Ishikawa (cell line): Measurements from ENCODE around the gene NETO2.

Source experiments
- CEBPB ChIP-seq: IDR thresholded peaks from 2 replicates; pipeline ENCODE4 v1.6.1; 2012
- EP300 ChIP-seq: IDR thresholded peaks from 2 replicates; pipeline ENCODE4 v1.6.1; 2012; ENCODE audit warnings: borderline replicate concordance
- TCF12 ChIP-seq: IDR thresholded peaks from 2 replicates; pipeline ENCODE4 v1.6.1; 2012; ENCODE audit warnings: low read depth

DNA sequence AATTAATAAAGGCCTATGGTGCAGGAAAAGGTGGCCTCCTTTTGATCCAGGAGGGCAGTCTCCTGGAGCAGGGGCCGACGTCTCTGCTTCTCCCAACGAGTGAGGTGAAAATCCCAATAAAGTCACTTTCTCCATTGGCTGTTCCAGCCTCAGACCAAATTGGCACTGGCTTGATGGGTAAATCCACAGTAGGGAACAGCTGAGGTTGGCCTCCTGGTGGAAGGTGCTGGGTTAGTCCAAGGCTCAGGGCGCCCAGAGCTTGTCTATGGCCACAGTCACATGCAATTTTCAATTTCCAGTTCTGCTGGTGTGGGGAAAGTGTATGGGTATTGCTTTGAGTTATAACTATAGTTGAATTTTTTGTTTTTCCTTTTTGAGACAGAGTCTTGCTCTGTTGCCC lies 79.0 kb downstream of the NETO2 start:
- TF ChIP-seq CEBPB: no peak
- no peak for TF ChIP-seq TCF12
- TF ChIP-seq EP300: no peak
